Esophagus muscularis mucosa (tissue), 4 donors: ENCODE data around the gene NSD2.

Experiments
- CTCF ChIP-seq, 3 experiments: fragments of 200-600 bp in 2 of 3; fragments of 450-650 bp in 1 of 3; sonication (generic) in 2 of 3; IDR thresholded peaks; one replicate each; pipeline ENCODE4 v1.5.1; 2017 to 2019; ENCODE audit warnings: antibody characterized with exemption in 3 of 3, mild to moderate bottlenecking in 2 of 3, moderate library complexity in 1 of 3
- EP300 ChIP-seq: sonication (generic); formaldehyde crosslinking; IDR thresholded peaks from one replicate; pipeline ENCODE4 v1.6.1; 2017; ENCODE audit warnings: antibody characterized with exemption
- POLR2A ChIP-seq: fragments of 450-650 bp; IDR thresholded peaks from one replicate; pipeline ENCODE4 v1.6.1; 2017; ENCODE audit warnings: antibody characterized with exemption, moderate library complexity, mild to moderate bottlenecking, low read depth
- POLR2AphosphoS5 ChIP-seq, 2 donors: sonication (generic); formaldehyde crosslinking; IDR thresholded peaks; one replicate each; pipeline ENCODE4 v1.6.1; 2017; ENCODE audit warnings: antibody characterized with exemption in 2 of 2

GRCh38 chr4:1885414-1885813 is 14.2 kb downstream of the NSD2 start:
- no peak for TF ChIP-seq POLR2AphosphoS5 (IDR thresholded peaks at IDR 0.05)
- no peak for TF ChIP-seq CTCF (IDR thresholded peaks at IDR 0.05)
- no peak for TF ChIP-seq POLR2A
- TF ChIP-seq EP300 = no peak
